Subcutaneous preadipocyte (primary cell): ENCODE results near the gene CAPN13. TPM values are rescaled to one million over a fixed set of nuclear protein-coding genes. Genes with fewer than 3 reads are reported as not detected.

Experiments used
- small RNA-seq: library from RNA; depleted of rRNA; stranded (forward); fragments of <200 nt; gene quantifications from one replicate; pipeline ENCODE3, GENCODE V24; 2012
- total RNA-seq: library from RNA; depleted of rRNA; stranded (reverse); fragments of >200 nt; gene quantifications from 2 replicates; pipeline ENCODE4 v1.2.3, GENCODE V29; 2012

The CAPN13 gene, protein sequence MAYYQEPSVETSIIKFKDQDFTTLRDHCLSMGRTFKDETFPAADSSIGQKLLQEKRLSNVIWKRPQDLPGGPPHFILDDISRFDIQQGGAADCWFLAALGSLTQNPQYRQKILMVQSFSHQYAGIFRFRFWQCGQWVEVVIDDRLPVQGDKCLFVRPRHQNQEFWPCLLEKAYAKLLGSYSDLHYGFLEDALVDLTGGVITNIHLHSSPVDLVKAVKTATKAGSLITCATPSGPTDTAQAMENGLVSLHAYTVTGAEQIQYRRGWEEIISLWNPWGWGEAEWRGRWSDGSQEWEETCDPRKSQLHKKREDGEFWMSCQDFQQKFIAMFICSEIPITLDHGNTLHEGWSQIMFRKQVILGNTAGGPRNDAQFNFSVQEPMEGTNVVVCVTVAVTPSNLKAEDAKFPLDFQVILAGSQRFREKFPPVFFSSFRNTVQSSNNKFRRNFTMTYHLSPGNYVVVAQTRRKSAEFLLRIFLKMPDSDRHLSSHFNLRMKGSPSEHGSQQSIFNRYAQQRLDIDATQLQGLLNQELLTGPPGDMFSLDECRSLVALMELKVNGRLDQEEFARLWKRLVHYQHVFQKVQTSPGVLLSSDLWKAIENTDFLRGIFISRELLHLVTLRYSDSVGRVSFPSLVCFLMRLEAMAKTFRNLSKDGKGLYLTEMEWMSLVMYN
- total RNA-seq: not detected in 2 replicates

DNA sequence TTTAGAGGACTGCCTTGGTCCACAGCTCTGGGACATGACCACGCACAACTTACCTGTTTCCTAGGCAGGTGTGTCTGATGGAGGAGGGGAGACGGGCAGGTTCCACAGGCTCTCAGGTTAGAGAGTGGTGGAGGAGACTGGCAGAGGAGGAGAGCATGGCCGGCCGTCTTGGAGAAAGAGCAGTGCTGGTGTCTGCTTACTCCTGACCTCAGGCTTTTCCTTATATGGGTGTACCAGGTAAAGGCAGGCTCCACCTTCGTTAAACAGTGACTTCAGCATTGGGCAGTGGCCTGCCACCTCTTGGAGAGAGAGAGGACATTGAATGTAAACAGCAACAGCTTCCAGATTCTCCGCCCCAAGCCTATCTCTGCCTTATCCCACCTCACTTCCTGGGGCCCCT lies at the start of gene CAPN13:
CAPN13 (minus strand) TSS at position 198 of the 400 bp plus-strand sequence. CDS start 20,121 bp downstream, outside the sequence.

Small RNA genes within 50 kb of the gene (small RNA-seq; reads per million reads assigned to genes)
- gene AC092569.1: not detected
